Loucy (cell line): ENCODE measurements around the gene MICU2.

Source experiments
- H2AFZ ChIP-seq: fragments of 200-600 bp; sonication (generic); 2 replicates; pipeline ENCODE4 v1.6.0; 2016; ENCODE audit warnings: antibody characterized with exemption, mild to moderate bottlenecking, low read length, moderate library complexity
- H3F3A ChIP-seq: fragments of 200-600 bp; 2 replicates; pipeline ENCODE4 v1.6.0; 2016; ENCODE audit warnings: antibody characterized with exemption, low read depth, mild to moderate bottlenecking
- H3K27me3 ChIP-seq: fragments of 200-600 bp; sonication (generic); 2 replicates; pipeline ENCODE4 v1.6.1; 2014; ENCODE audit warnings: low read length, mild to moderate bottlenecking; ENCODE audit not compliant: insufficient read depth, poor library complexity, severe bottlenecking
- H3K36me3 ChIP-seq: fragments of 200-600 bp; sonication (generic); 2 replicates; pipeline ENCODE4 v1.6.1; 2016; ENCODE audit warnings: low read length; ENCODE audit not compliant: insufficient read depth
- H3K4me1 ChIP-seq: fragments of 200-600 bp; sonication (generic); 2 replicates; pipeline ENCODE4 v1.5.1; 2014; ENCODE audit warnings: low read length, mild to moderate bottlenecking; ENCODE audit not compliant: insufficient read depth, poor library complexity, severe bottlenecking
- H3K4me2 ChIP-seq: fragments of 200-600 bp; sonication (generic); 2 replicates; pipeline ENCODE4 v1.6.0; 2014; ENCODE audit warnings: antibody characterized with exemption, low read length, low read depth, mild to moderate bottlenecking; ENCODE audit not compliant: poor library complexity, severe bottlenecking
- H3K4me3 ChIP-seq: fragments of 200-600 bp; sonication (generic); 2 replicates; pipeline ENCODE4 v1.5.1; 2014; ENCODE audit warnings: low read length, mild to moderate bottlenecking, mixed read lengths; ENCODE audit not compliant: poor library complexity, severe bottlenecking
- H3K79me2 ChIP-seq: fragments of 200-600 bp; sonication (generic); 2 replicates; pipeline ENCODE4 v1.6.1; 2014; ENCODE audit warnings: low read length; ENCODE audit not compliant: insufficient read depth
- H3K9ac ChIP-seq: fragments of 200-600 bp; sonication (generic); 2 replicates; pipeline ENCODE4 v1.6.0; 2014; ENCODE audit warnings: mild to moderate bottlenecking, low read depth, low read length, moderate library complexity; ENCODE audit not compliant: poor library complexity, severe bottlenecking
- H3K9me2 ChIP-seq: fragments of 200-600 bp; sonication (generic); replicated peaks from 2 replicates; pipeline ENCODE4 v1.6.1; 2016; ENCODE audit warnings: low read depth, low read length, mixed read lengths
- H3K9me3 ChIP-seq: fragments of 200-600 bp; sonication (generic); 2 replicates; pipeline ENCODE4 v1.6.1; 2014; ENCODE audit warnings: mild to moderate bottlenecking, antibody characterized with exemption, low read length, low read depth; ENCODE audit not compliant: insufficient read depth
- H4K20me1 ChIP-seq: fragments of 200-600 bp; sonication (generic); 2 replicates; pipeline ENCODE4 v1.6.0; 2014; ENCODE audit warnings: antibody characterized with exemption, low read length, mild to moderate bottlenecking; ENCODE audit not compliant: insufficient read depth, poor library complexity, severe bottlenecking
- EZH2phosphoT487 ChIP-seq: fragments of 200-600 bp; IDR thresholded peaks from 2 replicates; pipeline ENCODE4 v1.6.1; 2018; ENCODE audit warnings: antibody characterized with exemption, mild to moderate bottlenecking, moderate library complexity, borderline replicate concordance
- TF ChIP-seq, protein P1 (sequence below): fragments of 200-600 bp; sonication (generic); conservative IDR thresholded peaks from 2 replicates; pipeline ENCODE4 v1.5.1; 2014; ENCODE audit warnings: mild to moderate bottlenecking, antibody characterized with exemption, low read length

The MICU2 gene

DNA sequence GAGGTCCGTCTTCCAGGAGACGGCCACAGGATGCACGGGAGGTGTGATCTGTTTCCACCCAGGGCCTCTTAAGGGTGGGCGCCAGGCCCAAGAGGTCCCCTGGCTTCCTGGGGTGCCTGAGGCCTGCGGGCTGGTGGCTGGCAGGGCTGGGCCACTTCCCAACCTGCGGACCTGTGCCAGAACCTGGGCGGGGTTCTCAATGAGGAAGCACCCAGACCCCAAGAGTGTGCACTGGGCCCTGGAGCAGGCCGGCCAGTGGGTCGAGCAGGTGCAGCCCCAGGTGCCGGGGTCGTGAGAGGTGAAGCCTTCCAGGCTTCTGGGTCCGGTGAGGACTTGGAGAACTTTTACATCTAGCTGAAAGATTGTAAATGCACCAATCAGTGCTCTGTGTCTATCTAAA lies 6.7 kb upstream of the MICU2 start:
- no peaks in the 10 kb centered on the region for H3K9me3 ChIP-seq
- no peaks in the 10 kb centered on the region for H3F3A ChIP-seq
- no peak overlapping the region for H3K9ac ChIP-seq
- H2AFZ ChIP-seq: no peak overlapping the region
- no peaks in the 10 kb centered on the region for H3K79me2 ChIP-seq
- H3K4me3 ChIP-seq: no peak overlapping the region
- H3K9me2 ChIP-seq: no peaks in the 10 kb centered on the region
- TF ChIP-seq EZH2phosphoT487: no peak
- TF ChIP-seq, protein P1, sequence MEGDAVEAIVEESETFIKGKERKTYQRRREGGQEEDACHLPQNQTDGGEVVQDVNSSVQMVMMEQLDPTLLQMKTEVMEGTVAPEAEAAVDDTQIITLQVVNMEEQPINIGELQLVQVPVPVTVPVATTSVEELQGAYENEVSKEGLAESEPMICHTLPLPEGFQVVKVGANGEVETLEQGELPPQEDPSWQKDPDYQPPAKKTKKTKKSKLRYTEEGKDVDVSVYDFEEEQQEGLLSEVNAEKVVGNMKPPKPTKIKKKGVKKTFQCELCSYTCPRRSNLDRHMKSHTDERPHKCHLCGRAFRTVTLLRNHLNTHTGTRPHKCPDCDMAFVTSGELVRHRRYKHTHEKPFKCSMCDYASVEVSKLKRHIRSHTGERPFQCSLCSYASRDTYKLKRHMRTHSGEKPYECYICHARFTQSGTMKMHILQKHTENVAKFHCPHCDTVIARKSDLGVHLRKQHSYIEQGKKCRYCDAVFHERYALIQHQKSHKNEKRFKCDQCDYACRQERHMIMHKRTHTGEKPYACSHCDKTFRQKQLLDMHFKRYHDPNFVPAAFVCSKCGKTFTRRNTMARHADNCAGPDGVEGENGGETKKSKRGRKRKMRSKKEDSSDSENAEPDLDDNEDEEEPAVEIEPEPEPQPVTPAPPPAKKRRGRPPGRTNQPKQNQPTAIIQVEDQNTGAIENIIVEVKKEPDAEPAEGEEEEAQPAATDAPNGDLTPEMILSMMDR: no peak
- H3K4me2 ChIP-seq: no peak overlapping the region
- H3K27me3 ChIP-seq: peaks cover 29% of the 10 kb centered on the region
- H3K4me1 ChIP-seq: no peaks in the 10 kb centered on the region
- H3K36me3 ChIP-seq: no peaks in the 10 kb centered on the region
- H4K20me1 ChIP-seq: no peaks in the 10 kb centered on the region

DNA sequence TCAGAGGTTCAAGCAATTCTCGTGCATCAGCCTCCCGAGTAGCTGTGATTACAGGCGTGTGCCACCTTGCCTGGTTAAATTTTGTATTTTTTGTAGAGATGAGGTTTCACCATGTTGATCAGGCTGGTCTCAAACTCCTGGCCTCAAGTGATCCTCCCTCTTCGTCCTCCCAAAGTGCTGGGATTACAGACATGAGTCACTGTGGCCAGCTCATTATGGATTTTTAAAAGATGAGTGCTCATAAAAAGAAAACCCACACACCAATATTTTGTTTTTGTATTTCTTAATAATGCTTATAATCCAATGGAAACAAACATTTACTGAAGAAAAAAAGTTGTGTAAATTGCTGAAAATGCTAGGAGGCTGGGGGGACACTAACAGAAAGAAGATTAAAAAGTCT lies 5.0 kb upstream of the MICU2 start:
- no peak overlapping the region for H3K4me3 ChIP-seq
- no peaks in the 10 kb centered on the region for H4K20me1 ChIP-seq
- H3K4me2 ChIP-seq: no peak overlapping the region
- TF ChIP-seq, protein P1: no peak
- TF ChIP-seq EZH2phosphoT487: no peak
- H3K79me2 ChIP-seq: no peaks in the 10 kb centered on the region
- H3K36me3 ChIP-seq: no peaks in the 10 kb centered on the region
- H3K27me3 ChIP-seq: peaks cover 40% of the 10 kb centered on the region
- H3K9ac ChIP-seq: no peak overlapping the region
- H3K9me2 ChIP-seq: no peaks in the 10 kb centered on the region
- H3K4me1 ChIP-seq: peaks cover 9% of the 10 kb centered on the region
- H3K9me3 ChIP-seq: no peaks in the 10 kb centered on the region
- H2AFZ ChIP-seq: no peak overlapping the region
- no peaks in the 10 kb centered on the region for H3F3A ChIP-seq

DNA sequence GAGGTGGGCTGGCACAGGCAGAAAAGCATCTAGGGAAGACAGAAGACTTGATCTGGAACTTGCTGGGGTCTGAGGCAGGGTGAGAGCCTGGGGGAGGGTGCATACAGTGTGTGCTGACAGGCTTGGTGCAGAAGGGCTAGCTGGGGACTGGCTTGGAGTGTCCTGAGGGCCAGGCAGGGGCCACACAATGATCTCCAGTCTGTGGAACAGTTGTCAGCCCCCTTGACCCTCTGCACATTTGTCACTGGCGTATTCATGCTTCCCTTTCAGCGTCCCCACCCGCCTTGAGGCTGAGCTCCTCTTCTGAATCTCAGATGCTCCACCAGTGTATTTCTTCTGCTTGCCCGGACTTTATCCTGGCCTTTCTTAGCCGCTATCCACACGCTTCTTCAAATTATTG lies 2.8 kb upstream of the MICU2 start:
- no peak for TF ChIP-seq EZH2phosphoT487
- TF ChIP-seq, protein P1: no peak
- Histone ChIP-seq H3K9ac (no peak overlapping the region), H3K4me3 (no peak overlapping the region), H3K79me2 (peaks cover 18% of the 10 kb centered on the region), H3K36me3 (no peaks in the 10 kb centered on the region), H3K27me3 (peaks cover 40% of the 10 kb centered on the region), H2AFZ (no peak overlapping the region), H3K4me1 (peaks cover 13% of the 10 kb centered on the region), H4K20me1 (peaks cover 8% of the 10 kb centered on the region), H3K9me3 (no peaks in the 10 kb centered on the region), H3K9me2 (no peaks in the 10 kb centered on the region), H3K4me2 (no peak overlapping the region), H3F3A (no peaks in the 10 kb centered on the region)
